HG03139 (cell line): ENCODE results near the gene STAMBPL1.
"Not testable (repeated sequence)": the region's sequence is repeated elsewhere in the genome, so short reads cannot be mapped to it uniquely, and the experiment has no call there.

Experiments used
- ATAC-seq: cut with Tn5 transposase; IDR thresholded peaks from one replicate; pipeline ENCODE4 v1.9.1; 2021; ENCODE audit not compliant: unreplicated experiment

The STAMBPL1 gene

DNA sequence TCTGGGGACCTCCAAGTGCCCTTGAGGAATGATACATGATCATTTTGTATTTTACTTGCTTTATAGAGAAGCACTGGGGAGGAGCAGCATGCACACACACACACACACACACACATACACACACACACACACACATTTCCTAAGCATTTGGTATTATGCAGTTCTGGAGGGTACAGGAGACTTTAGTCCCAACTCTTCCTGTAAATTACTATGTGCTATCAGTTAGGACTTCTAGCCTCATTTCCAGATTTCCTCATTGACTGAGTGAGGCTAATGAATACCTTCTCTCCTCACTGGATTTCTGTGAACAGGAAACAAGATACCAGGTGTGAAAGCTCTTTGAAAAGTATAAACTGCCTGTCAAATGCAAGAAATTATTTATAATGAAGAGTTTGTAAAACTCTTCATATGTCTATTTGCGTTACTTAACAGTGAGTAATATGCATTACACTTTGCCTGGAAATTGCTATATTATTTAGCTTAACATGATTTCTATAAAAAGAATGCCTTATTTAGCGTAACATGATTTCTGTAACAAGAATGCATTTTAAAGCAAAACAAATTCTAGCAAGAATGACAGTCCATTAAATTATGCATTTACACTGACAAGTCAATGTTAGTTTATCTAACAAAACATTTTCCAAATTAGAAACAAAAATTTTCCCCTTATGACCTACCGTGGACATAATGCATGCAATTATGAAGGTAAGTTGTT is 38.3 kb downstream of the STAMBPL1 start:
- ATAC-seq: no peak

DNA sequence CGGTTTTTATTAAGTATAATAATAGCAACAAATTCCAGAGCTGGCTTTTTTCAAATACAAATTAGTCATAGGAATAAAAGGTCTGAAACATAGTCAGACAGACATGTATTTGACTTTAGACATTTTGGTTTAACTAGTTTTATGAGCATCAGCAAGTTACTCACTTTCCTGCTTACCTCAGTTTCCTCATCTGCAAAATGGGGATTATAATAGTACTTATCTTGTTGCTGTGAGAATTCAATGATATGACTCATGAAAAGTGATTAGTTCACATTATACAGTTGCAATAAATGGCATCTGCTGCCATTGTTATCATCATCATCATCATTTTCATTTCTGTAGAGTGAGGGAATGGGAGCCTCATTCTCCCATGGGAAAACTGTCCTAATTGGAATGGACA is 39.0 kb downstream of the STAMBPL1 start:
- no peak for ATAC-seq

- no peak for ATAC-seq
Measured at GRCh38 chr10:88920198-88920597, 40.2 kb downstream of the STAMBPL1 start.

DNA sequence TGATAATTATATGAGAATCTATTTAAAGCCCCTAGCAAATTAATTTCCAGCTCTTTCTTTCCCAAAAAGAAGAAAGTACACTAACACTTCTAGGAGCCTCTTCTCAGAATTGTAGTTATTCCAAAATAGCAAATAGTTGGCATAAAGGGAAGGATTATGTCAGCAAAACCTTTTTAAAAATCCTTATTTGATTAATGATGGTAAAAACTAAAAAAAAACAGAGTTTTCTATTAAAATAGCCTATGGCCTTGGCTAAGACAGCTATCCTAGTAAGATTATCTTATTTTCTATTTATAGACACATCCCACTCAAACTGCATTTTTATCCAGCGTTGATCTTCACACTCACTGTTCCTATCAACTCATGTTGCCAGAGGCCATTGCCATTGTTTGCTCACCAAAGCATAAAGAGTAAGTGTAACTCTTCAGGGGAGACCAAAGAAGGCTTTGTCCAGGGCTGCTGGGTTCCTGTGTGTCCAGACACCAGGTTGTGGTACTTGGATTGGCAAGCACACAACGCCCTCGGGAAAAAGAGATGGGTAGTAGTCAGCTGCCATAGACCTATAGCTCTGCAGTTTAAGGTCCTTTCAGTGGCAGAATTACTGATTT is 41.0 kb downstream of the STAMBPL1 start:
- no peak for ATAC-seq

- ATAC-seq: no peak
Measured at GRCh38 chr10:88922041-88922440, 42.0 kb downstream of the STAMBPL1 start.

DNA sequence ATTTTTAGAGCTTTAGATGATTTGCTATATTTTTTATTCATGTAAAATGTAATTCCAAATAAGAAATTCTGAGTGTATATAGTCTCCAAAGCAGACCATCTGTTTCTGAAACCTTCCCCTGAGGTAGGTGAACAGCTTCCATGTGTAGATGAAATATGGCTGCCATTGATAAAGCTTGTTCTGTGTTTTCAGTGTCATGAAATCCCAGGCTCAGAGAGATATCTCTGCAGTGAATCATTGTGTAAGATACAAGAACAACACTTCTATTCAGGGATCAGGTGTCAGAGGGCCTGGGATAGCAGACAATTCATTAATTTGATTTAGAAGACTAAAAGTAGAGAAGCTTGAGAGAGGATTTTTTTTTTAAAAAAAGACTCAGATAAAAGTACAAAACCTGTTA is 43.5 kb downstream of the STAMBPL1 start:
- no peak for ATAC-seq

- ATAC-seq: no peak
Measured at GRCh38 chr10:88926566-88927415, 46.7 kb downstream of the STAMBPL1 start.

DNA sequence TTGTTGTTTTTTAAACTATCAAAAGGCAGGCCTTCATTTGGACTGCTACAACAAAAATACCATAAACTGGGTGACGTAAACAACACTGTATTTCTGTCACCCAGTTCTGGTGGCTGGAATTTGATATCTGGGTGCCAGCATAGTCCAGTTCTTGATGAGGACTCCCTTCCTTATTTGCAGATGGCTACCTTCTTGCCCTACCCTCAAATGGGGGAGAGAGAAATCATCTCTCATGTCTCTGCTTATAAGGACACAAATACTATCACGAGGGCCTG is 47.3 kb downstream of the STAMBPL1 start:
- ATAC-seq: no peak

- no peak for ATAC-seq
Measured at GRCh38 chr10:88928254-88928653, 48.2 kb downstream of the STAMBPL1 start.

GRCh38 chr10:88931548-88931947 is 51.5 kb downstream of the STAMBPL1 start:
- ATAC-seq: no peak

GRCh38 chr10:88932029-88932428 is 52.0 kb downstream of the STAMBPL1 start:
- ATAC-seq: not testable (repeated sequence)

GRCh38 chr10:88932539-88933256 is 52.7 kb downstream of the STAMBPL1 start:
- peak; percentile 59 for ATAC-seq

DNA sequence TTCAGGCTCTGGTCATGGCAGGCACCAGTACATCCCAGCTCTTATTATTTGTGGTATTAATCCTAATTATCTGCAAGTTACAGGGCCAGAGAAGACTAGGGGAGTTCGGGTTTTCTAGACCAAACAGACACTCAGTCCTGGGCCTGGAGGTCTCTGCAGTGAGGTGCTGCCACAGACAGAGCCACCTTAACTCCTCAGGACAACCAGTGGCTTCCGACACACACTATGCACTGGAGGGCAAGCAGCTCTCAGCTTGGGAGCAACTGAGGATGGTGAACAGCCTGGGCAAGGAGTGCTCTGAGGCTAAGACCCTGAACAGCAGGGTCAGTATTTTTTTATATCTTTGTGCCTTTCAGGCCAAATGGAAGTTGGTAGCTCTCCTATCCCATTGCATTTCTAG is 53.5 kb downstream of the STAMBPL1 start:
- no peak for ATAC-seq

GRCh38 chr10:88934900-88935672 is 55.0 kb downstream of the STAMBPL1 start:
- no peak for ATAC-seq

- no peak for ATAC-seq
Measured at GRCh38 chr10:88936656-88937055, 56.6 kb downstream of the STAMBPL1 start.

DNA sequence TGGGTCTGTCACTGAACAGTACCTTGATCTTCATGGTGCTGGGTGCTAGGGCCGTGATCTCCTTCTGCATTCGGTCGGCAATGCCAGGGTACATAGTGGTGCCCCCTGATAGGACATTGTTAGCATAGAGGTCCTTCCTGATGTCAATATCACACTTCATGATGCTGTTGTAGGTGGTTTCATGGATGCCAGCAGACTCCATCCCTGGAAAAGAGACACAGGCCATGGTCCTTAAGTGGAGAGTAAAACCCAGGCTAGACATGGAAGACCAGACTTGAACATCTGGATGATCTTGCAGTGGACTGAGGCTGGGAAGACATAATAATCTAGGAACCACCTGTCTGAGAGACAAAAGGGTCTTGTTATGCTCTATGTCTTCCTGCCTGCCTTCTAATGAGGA is 58.0 kb downstream of the STAMBPL1 start:
- no peak for ATAC-seq

DNA sequence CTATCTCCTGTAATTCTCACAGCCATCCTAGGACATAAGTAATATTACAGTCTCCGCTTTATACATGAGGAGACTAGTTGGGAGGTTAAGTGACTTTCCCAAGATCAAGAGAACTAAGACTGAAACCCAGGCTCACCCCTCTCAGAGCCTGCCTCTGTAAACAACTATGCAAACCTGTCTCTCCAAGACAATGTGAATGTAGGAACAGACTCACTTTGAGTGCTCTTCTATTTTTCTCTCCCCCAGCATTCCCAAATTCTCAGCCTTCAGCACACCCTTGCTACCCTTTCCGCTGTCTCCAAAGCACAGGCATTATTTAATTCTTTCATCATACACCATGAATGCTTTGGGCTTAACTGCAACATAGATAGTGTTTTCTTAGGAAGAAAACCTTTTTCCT is 58.9 kb downstream of the STAMBPL1 start:
- no peak for ATAC-seq

GRCh38 chr10:88941026-88941425 is 61.0 kb downstream of the STAMBPL1 start:
- ATAC-seq: no peak

GRCh38 chr10:88943778-88944177 is 63.7 kb downstream of the STAMBPL1 start:
- no peak for ATAC-seq

DNA sequence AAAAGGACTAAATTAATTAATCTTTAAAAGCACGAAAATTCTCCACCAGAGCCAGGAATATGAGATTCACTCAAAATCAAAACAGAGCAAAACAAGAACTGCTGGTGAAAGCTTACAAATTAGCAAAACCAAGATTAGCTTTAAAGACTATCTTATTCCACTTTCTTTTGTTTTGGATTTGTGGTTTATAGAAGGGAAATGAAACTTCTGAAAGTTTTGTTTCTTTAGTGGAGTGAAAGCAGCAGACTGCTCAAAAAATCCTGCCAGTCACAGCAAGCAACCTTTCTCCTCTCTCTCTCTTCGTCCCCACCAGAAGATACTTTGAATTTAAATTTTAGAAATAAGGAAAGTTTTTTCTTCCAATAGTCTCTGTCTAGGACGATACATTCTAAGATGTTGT is 64.8 kb downstream of the STAMBPL1 start:
- no peak for ATAC-seq

DNA sequence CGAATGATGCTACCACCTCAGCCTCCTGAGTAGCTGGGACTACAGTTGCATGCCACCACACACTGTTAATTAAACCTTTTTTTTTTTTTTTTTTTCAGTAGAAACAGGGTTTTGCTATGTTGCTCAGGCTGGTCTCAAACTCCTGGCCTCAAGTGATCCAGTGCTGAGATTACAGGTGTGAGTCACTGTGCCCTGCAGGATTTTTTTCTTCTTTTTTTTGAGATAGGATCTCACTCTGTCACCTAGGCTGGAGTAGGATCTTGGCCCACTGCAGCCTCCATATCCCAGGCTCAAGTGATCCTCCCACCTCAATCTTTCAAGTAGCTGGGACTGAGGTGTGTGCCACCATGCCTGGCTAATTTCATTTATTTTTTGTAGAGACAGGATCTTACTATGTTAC is 66.2 kb downstream of the STAMBPL1 start:
- no peak for ATAC-seq
